IPS DF 4.7 (cell line): Measurements from ENCODE around the gene CAMK2A.

Experiments
- DNase-seq: peaks from one replicate; pipeline ENCODE4 v3.0.0-alpha.2; 2013; ENCODE audit warnings: low spot score; ENCODE audit errors: extremely low read depth

Gene CAMK2A

DNA sequence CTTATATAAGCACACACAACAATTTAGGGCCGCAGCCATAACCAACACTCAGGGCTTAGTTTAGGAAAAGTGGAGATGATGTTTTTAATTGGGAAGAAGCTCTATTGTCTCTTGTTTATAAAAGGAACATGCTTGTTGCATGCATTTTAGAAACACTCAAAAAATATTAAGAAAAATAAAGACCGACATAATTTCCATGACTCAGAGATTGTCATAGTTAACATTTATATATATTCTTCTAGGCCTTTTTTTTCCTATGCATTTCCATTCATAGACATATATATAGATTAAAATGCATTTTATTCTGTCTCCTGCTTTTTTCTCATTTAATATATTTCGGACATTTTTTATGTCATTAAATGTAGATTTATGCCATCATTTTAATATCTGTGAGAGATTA is 26.7 kb upstream of the CAMK2A start:
- no peak for DNase-seq

DNA sequence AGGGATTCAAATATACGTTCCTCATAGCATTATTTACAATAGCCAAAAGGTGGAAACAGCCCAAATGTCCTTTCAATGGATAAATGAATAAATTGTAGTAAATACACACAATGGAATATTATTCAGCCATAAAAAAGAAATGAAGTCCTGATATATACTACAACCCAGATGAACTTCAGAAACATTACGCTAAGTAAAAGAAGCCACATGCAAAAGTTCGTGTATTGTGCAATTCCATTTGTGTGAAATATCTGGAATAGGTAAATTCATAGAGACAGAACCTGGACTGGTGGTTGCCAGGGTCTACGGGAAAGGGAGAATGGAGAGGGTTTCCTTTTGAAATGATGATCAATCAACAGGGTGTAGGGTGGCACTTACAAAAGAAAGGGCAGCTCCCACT is 25.7 kb upstream of the CAMK2A start:
- DNase-seq: no peak

DNA sequence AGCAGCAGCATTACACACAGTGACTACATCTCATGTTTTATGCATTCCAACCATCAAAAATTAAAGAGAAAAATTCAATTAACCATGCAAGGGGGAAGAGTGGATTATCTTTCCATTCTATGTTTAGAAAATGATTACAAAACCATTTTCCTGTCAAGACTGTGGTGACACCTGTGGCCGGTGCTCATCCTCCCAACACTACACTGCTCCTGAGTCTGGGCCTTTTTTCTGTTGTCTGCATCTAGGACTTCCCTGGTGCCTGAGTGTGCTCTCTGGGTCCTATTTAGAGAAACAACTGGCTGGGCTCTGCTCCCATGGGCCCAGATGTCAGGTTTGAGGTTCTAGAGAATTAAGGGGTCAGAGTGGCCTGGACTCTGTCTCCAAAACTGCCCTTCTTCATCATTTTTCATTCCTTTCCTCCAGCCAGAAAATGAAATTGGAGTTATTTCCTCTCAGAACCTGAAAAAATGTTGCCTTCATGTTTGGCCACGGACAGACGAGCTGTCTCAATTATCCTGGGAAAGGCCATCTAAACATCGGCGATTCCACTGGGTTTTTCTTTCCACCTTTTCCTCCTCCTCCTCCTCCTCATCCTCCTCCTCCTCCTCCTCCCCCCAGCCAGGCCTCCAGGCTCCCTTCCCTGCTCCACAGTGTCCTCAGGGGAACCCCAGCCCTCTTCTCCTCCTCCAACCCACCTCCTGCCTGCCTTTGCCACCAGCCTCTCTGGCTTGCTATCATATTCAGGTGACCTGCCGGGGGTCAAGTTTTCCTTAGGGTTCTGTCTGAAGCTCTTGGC is 24.5 kb upstream of the CAMK2A start:
- DNase-seq: no peak

DNA sequence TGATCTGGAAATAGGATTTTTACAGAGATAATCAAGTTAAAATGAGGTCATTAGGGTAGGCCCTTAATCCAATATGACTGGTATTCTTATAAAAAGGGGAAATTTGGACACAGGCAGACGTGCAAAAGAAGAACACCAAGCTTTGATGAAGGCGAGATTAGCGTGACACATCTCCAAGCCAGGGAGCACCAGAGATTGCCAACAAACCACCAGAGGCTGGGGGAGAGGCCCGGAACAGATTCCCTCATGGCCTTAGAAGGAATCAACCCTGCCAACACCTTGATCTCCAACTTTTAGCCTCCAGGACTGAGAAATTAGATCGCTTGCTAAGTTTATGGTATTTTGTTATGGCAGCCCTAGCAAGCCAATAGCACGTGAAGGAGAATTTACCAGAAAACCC is 23.9 kb upstream of the CAMK2A start:
- no peak for DNase-seq

DNA sequence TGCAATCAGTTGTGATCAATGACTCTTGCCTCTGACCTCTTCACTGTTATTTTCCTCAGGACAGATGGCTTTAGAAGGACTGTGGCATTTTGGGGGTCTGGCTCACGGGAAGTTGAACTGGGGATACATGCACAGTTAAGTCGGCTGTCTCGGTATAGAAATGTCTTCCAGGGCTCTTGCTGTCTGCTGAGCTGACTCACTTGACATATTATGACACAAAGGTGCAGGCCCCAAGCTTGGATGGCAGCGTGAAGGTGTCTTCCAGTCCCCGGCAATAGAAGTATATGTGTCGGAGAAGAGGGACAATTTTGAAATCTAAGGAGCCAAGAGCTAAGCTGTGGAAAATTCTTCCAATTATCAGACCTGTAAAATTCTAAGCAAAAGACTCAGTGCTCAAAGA is 22.9 kb upstream of the CAMK2A start:
- DNase-seq: no peak

DNA sequence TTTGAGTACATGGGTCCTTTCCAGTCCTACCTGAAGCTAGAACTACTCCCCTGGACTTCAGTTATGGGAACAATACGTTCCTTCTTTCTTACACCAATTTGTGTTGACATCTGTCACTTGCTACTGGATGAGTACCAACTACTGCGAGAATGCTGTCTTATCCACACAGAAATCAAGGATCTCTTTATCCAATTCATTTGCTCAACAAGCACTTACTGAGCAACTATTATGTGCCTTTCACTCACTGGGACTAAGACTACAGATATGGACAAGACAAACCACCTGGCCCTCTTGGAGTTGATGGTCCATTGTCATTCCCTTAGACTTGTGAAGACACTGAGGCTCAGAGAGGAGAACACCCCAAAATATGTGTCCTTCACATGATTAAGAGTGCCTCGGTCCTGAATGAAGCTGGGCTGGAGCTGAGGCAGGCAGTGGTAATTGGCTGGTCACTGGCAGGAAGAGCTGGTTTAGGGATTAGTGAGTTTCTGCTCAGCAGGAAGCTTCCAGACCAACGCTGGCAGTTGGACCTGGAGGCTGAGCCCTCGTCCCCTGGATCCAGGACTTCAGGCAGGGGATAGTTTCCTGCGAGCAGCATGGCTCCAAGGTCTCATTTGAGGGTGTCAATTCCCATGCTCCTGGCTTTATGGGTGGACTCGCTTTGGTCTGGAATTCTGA is 21.6 kb upstream of the CAMK2A start:
- no peak for DNase-seq

DNA sequence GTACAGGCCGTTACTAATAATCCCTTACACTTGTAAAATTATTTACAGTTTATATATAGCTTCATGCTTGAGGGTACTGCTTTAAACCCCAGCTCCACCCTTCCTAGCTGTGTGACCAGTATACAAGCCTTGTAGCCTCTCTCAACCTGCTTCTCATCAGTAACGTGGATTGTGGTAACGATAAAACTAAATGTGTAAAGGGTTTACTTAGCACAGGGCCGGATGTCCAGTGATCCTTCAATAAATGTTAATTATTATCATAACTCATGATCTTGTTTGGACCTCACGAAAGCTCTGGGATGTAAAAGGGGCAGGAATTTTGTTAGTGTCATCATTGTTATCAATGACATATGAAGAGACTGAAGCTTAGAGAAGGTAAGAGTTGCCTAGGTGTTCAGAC is 20.7 kb upstream of the CAMK2A start:
- DNase-seq: no peak

DNA sequence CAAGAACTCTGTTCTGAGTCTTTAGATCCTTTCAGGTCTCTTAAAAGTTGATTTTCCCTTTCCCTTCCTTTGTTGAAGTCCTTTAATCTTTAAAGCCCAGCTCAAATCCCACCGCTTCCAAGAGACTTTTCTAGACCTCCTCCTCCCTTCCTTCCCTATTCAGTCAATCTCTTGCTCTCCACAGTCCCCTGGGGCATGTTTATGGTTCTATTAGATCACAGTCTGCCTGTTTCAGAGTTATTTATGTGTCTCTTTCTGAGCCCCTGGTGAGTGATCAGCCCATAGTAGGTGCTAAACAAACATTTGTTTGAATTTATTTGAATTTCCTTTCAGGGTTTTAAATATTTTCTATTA is 20.3 kb upstream of the CAMK2A start:
- no peak for DNase-seq

DNA sequence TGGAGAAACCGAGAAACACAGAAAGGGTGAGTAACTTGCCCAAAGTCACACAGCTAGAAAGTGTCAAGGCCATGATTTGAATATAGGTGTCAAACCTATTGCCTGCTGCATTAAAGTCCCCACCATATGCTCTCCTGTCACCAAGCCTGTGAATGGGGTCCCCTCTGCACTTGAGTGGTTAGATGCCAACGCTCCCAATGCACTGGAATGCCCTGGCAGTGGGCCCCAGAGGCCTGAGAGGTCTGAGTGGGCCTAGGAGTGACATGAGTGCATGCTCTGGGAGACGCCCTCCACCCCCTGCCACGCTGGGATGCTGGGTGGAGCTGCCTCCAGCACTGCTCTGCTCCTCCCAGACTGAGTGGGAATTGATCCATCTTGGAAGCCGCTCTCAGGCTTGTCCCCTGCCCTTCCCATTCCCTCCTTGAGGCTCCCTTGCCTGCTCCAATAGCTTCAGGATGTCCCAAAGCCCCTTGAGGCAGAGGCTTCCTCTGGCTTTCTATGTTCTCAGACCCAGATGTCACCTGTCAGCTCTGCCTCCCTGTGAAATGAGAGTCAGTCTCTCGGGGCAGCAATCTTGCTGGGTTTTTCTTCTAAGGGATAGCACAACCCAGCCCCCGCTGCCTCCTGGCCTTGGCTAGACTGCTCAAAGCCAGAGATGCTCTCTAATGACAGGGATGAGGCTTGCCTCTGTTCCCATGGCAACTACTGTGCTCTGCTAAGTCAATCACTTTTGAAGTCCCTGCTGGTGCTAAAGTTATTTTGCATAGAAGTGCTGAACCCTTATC is 19.7 kb upstream of the CAMK2A start:
- DNase-seq: no peak

DNA sequence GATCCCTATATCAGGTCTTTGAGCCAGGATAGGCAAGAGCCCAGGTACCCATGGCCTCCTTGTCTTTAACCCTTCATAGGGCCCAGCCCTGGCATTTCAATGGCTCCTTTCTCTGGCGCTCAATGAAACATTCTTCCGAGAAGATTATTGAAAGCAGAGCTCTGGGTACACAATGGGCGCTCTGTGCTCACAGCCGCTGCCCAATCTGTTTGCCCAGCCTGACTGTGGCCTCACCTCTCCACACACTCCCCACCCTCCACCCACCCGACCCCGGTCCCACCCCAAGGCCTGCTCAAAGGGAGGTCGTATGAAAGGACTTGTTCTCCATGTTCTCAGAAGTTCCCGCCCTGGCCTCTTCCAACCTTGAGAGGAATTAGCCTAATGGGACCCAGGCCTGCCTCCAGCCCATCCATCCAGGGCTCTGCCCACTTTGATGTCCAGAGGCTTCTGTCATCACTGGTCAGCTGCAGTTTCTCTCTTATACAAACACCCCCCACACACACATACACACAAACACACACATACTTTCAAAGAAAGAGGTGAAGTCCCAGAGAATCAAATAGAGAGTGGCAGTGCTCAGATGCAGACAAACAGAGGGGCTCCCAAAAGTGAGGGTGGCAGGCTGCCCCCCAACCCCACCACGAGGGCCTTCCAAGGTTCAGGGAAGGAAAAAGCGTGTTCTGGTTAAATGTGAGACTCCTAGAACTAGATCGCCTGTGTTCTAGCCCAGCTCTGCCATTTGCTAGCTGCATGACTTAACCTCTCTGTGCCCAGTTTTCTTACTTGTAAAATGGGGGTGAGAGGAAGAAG is 18.2 kb upstream of the CAMK2A start:
- no peak for DNase-seq

DNA sequence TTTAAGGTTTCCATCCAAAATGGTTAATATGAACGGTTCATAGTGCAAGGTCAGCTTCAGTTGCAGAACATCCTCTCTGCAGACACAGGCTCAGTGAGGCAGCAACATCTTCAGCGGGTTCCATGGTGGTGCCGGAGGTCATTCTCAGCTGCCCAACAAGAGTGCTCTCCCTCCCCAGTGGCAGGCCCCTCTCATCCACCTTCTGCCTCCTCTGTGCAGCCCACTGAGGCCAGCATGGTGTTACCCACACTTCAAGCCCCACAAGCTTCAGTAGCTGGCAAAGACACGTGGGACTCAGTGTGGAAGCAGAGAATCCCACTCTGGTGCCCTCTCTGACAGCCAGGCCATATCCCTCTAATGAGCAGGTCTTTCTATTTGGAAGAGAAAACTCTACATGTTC is 17.2 kb upstream of the CAMK2A start:
- DNase-seq: no peak

DNA sequence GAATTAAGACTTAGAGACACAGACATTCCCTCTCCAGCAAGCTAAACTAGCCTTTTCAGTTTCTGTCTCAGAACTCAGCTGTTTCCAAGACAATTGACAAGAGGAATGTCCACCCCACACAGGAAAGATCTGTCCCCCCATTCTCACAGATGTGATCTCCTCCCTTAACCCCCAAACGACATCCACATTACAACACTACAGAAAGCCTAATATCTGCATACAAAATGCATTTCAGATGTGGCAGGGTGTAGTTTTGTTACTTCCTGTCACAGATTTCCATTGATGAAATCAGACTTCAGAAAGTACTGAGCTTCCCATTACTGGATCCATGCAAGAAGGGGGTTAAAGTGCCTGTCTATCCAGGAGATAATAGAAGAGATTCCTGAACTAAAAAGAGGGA is 16.0 kb upstream of the CAMK2A start:
- no peak for DNase-seq

DNA sequence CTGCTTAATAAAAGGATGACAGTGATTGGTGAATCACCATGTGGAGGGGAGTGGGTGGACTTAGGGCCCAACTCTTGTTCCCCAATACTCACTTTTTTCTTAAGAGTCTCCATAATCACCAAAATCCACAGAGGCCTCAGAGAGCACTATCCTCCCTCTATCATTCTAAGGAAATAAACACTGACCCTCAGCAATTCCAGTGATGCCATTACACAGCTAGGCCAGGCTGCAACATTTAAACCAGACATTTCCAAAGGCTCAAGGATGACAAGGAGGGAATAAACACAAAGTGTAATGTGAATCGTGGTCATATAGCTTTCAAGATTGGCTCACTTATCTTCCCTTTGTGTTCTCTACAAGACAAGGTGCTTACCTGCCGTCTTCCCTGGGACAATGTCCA is 15.5 kb upstream of the CAMK2A start:
- DNase-seq: no peak

DNA sequence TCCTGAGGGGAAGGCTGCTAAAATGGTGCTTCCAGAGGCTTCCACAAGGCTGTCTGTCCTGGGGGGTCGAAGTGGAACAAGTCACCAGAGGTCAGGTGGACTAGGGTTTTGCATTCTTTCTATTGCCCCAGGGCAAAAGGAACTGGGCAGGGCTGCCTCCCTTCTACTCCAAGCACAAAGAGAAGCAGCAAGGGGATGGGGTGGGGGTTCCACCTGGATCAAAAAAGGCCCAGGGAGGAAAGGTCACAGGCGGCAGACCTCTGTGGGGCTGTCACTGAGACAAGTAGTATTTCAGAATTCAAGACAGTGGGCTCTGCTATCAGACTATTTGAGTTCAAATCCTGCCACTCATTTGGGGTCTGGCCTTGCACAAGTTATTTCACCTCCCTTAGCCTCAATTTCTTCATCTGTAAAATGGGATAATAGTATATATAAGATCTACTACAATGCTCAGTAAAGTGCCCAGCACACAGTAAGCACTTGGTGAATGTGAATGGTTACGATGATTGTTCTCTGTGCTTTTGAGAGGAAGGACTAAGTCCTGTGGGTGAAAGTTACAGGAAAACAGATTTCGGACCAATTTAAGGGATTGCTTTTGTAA is 15.0 kb upstream of the CAMK2A start:
- DNase-seq: no peak

DNA sequence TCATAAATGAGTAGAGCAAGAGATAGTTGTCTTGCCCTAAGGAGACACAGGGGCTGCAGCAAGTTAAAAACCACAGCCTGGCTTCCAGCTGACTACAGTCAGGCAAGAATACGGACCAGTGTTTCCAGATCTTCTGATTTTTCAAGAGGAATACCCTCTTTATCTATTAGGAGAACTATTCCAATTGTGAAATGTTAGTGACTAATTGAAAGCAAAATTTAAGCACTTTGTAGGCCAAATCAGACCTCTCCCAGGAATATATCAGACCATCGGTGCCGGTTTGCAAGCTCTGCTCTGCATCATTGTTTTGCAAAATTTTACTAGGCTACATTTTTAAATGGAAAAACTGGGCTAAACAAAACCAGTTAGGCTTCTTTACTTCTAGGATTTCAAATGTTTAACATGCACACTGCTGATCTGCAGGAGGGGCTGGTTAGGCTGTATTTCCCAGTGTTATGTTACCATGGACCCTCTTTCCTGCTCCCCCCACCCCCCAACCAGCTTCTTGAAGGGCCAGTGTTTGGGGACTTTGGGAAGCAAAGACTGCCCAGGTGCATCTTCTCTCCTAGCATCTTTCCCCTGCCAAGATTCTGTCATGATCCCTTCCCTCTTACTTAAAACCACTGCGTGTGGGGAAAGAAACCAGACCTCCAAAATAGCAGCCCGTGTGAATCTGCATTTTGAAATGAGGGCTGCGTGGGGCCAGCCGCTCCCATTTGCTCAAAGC is 14.2 kb upstream of the CAMK2A start:
- no peak for DNase-seq

DNA sequence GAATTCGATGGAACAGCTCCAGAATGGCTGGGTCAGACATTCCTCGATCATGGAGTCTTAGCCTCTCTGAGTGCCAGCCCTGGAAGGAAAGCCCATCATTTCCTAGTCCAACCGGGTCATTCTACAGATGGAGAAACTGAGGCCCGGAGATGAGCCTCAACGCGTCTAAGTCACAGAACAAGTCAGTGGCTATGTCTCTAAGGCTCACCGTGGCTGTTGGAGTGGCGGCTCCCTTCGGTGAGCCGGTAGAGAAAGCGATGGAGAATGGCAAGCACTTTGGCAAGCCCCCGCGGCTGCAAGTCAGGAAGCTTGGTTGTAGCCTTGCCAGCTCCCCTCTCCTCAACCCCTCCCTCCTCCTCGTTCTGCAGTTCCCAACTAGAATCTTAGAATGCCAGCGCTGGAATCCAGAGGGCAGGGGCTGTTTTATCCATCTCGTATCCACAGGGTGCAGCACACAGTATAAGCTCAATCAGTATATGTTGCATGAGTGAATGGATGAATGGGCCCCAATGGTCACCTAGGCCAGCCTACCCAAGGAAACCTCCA is 13.6 kb upstream of the CAMK2A start:
- DNase-seq: no peak

DNA sequence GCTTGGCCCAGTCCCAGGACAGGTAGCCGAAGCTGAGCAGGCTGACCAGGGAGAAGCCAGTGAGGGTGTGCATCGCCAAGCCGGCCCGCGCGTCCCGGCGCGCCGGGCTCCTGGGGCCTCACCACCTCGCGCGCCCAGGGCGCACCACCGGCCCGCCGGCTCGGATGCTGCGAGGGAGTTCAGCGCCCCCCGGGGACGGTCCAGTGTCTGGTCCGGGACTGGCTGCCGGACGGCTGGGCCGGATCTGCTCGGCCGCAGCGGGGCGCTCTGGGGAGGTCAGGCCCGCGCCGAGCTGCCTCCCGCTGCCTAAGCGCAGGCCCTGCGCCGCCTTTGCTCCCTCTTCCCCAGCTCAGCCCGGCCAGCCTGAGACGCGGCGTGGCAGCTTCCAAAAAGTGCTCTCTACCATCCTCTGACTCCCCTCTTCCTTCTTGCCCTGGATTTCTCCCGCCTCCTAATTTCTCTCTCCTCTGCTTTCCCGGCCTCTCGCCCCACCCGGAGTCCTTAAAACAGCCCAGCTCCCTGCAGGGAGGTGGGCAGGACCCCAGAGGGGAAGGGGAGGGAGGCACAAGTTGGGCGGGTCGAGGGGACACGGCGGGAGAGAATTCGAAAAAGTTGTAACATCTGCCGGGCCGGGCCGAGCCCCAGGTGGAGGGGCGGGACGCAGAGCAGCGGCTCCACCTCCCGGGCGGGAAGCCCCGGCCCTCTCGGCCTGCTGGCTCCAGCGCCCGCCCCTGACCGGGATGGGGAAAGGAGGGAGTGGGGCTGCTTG is 12.9 kb upstream of the CAMK2A start, which contains the start of gene ARSI:
ARSI (minus strand) TSS at position 605 of the 769 bp plus-strand sequence; CDS start at position 73, 532 bp downstream.
- DNase-seq: no peak

DNA sequence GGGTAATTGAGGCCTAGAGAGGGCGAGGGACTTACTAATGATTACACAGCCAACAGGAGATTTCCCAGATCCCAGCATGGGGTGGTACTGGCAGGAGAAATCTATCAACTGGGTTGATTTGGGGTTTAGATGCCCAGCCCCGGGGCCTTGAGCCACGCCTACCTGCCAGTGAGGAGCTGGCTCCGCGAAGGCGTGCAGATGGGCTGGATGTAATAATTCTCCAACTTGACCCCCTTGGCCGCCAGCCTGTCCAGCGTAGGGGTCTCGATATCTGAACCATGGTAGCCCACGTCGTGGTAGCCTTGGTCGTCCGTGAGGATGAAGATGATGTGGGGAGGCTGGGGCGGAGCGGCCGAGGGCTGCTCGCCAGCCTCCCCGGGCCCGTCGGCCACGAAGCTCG is 12.3 kb upstream of the CAMK2A start:
- no peak for DNase-seq

DNA sequence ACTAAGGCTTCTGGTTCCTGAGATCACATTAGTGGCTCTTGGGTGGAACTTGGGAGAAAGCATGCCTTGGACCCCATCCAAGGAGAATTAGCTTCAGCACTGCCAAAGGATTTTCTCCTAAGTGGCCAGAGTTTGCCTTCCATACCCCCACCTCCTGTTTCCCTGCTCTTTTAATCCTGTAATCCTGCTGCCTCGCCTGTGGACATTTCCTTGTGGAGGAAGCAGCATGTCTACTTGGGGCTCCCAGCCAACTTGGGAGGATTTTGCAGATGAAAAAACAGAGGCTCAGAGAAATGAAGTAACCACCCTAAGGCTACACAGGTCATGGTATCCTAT is 11.6 kb upstream of the CAMK2A start:
- no peak for DNase-seq
